LNCaP clone FGC (cell line): ENCODE results near the gene FCMR.
"Not testable (repeated sequence)": the region's sequence is repeated elsewhere in the genome, so short reads cannot be mapped to it uniquely, and the experiment has no call there.

Source experiments
- DNase-seq: peaks from one replicate; pipeline ENCODE4 v3.0.0-alpha.2; 2011; ENCODE audit warnings: low read depth
- H3K4me3 ChIP-seq: 2 replicates; pipeline ENCODE4 v1.5.1; 2011; ENCODE audit warnings: mild to moderate bottlenecking, low read depth, low read length, control low read depth
- CTCF ChIP-seq: IDR thresholded peaks from 2 replicates; pipeline ENCODE4 v1.5.1; 2012; ENCODE audit warnings: mild to moderate bottlenecking; ENCODE audit not compliant: control insufficient read depth, insufficient read depth; ENCODE audit errors: extremely low read depth

FCMR gene

GRCh38 chr1:206925106-206925736 is 3.5 kb upstream of the FCMR start:
- peak; percentile 18; the same call in 1 of the 2 replicates for TF ChIP-seq CTCF
- DNase-seq: no peak
- no peak overlapping the region for H3K4me3 ChIP-seq

- H3K4me3 ChIP-seq: no peak overlapping the region
- no peak for TF ChIP-seq CTCF
- DNase-seq: no peak
Measured at GRCh38 chr1:206924592-206925105, 2.9 kb upstream of the FCMR start.

GRCh38 chr1:206923961-206924557 is 2.3 kb upstream of the FCMR start:
- DNase-seq, H3K4me3 ChIP-seq: not testable (repeated sequence)

- DNase-seq: no peak
- no peak overlapping the region for H3K4me3 ChIP-seq
- no peak for TF ChIP-seq CTCF
Measured at GRCh38 chr1:206923009-206923960, 1.5 kb upstream of the FCMR start.

- no peak for TF ChIP-seq CTCF
- no peak for DNase-seq
- H3K4me3 ChIP-seq: no peak overlapping the region
Measured at GRCh38 chr1:206922524-206922923, 783 bp upstream of the FCMR start.

- no peak for TF ChIP-seq CTCF
- DNase-seq: no peak
- no peak overlapping the region for H3K4me3 ChIP-seq
Measured at GRCh38 chr1:206918076-206918475, 3.7 kb downstream of the FCMR start.

GRCh38 chr1:206916000-206916709 is 5.6 kb downstream of the FCMR start:
- H3K4me3 ChIP-seq: no peak overlapping the region
- TF ChIP-seq CTCF: no peak
- DNase-seq: no peak
